Head of caudate nucleus (tissue), 42 donors: Measurements from ENCODE around the gene NT5M.

ENCODE experiments used
- DNase-seq, 42 donors: peaks; one replicate each; pipeline versions ENCODE4 v3.0.0 to v3.0.0-alpha.2; 2020 to 2021; ENCODE audit warnings: mixed read lengths in 7 of 42
- intact Hi-C: fragments of 100-400 bp; cut with DNase I; formaldehyde crosslinking; loops from one replicate; pipeline ENCODE4 v1.15.0; 2022

The NT5M gene

DNA sequence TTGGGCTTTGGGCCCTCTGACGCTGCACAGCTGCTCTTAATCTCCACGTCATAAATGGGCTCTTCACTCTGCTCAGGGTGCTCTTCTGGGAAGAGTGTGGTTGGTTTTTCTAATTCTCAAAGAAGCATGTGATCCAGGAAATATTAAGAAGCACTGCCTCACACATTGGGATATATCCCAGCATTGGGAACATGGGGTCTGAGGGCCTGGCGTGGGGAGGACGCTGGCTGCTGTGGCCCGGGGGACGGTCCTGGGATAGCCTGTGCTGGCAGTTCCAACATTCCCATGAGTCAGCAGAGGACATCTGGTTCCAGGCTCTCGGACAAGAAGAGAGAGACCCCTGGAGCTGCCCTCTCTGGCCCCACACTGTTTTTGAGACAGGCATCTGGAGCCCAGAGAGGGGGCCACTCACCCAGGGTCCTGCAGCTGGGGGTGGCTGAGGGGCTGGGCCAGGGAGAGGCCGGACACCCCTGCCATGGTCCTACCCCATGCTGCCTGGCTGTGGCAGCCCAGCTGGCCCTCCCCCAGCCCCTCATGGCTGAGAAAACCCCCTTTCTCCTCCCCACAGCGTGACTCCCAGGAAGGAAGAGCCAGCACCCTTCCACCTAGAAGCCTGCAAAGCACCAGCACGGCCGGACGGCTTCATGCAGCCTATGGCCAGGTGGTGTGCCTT lies 58.8 kb downstream of the NT5M start:
- intact Hi-C loops: no loop called here
- DNase-seq: peak in 5 of 42 donors; percentile 11 to 21 (median 17)

DNA sequence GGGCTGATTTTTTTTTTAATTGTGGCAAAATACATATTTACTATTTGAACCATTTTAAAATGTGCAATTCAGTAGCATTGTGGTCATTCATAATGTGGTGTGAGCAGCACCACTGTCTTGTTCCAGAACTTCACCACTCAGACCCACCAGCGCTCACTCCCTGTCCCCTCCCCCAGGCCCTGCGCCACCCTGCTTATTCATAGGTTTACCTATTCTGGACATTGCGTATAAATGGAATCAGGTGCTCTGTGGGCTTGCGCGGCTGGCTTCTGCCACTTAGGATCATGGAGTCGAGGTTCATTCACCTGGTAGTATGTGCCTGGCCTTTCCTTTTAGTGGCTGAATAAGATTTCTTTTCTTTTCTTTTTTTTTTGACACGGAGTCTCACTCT lies 59.4 kb downstream of the NT5M start:
- intact Hi-C loops: no loop called here
- DNase-seq: peak in 4 of 42 donors; percentile 3 to 24 (median 16)

DNA sequence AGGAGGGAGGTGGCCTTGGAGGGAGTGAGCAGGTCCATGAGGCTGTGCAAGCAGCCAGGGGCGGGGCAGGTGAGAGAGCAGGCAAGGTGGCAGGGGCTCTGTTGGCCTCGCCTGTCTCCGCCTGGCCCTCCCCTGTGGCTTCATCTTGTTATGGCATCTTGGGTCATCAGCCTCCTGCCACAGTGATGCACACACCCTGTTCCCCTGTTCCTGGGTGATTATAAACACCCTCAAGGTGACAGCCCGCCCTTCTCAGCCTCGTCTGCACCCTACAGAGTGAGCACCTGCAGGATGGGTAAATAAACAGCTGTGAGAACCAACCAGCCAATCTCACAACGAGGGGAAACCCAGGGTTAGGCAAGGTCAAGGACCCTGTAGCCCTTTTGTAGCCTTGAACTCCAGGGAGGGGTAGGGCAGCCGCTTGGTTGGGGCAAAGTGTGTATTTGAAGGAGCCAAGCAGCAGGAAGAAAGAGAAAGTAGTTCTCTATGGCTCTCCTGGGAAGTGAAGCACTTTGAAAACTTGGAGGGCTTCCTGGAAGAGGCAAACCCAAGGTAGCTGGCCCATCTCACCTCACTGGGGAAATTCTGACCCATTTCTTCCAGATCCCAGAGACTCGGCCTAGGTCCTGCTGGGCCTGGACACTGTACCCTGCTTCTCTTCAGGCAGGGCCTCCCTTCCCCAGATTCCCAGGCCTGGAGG lies 60.6 kb downstream of the NT5M start:
- intact Hi-C loops: no loop called here
- DNase-seq: peak in 2 of 42 donors; percentile 8 to 14

DNA sequence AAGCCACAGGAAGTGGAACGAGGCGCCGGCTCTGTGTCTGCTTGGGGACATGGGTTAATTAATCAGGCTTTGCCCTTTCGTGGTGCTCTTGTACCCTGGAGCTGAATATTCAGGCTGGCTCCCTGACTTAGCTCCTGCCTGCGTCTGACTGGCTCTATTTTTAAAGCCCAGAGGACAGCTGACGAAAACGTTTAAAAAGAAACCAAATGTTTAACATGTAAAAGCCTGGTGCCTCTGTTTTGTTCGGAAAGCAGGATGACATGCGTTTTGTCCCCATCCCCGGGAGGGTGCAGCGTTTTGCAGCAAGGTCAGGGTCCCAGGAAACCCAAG lies 61.1 kb downstream of the NT5M start:
- intact Hi-C loops: no loop called here
- no peak for DNase-seq

DNA sequence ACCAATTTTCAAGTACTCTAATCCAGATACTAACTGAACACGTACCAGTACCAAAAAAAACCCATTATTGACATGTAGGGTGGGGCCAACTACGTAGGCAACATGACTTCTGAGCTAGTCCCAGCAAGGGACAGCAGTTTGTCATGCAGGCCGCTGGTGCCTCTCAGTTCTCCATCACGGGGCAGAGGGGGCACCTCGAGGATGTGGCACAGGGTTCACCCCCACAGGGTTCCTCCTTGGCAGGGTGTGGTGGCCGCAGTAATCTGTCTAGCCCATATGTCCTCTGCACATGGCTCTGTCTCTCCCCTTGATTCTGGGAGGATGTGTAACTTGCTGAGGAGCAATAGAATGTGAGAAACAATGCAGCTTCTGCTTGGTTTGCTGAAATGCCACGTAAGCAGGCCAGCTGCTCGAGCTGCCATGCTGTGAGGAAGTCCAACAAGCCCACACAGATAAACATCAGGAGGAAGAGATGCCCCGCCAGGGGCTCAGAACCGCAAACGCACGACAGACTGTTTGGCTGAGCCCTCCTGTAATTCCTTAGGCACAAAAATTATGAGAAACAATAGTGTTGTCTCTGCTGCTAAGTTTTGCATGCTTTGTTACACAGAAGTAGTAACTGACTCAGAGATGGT lies 62.4 kb downstream of the NT5M start:
- DNase-seq: no peak
- intact Hi-C loops: no loop called here

DNA sequence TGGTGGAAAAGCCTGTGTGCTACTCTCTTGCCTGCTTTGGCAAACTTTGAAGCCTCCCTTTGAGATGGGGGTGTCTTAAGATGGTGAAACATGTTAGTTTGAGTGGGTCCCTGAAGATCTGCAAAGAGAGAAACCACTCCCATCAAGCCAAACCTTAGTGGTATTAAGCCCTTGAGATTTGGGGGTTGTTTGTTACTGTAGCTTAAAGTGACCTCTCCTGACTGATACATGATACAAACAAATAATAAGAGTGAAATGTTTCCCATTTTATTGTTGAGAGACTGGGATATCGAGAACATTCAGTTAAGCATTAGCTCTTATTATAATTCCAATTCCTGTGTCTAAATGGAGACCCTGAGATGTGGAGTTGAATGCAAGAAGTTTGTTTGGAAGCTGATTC lies 63.1 kb downstream of the NT5M start:
- DNase-seq: no peak
- intact Hi-C loops: no loop called here

DNA sequence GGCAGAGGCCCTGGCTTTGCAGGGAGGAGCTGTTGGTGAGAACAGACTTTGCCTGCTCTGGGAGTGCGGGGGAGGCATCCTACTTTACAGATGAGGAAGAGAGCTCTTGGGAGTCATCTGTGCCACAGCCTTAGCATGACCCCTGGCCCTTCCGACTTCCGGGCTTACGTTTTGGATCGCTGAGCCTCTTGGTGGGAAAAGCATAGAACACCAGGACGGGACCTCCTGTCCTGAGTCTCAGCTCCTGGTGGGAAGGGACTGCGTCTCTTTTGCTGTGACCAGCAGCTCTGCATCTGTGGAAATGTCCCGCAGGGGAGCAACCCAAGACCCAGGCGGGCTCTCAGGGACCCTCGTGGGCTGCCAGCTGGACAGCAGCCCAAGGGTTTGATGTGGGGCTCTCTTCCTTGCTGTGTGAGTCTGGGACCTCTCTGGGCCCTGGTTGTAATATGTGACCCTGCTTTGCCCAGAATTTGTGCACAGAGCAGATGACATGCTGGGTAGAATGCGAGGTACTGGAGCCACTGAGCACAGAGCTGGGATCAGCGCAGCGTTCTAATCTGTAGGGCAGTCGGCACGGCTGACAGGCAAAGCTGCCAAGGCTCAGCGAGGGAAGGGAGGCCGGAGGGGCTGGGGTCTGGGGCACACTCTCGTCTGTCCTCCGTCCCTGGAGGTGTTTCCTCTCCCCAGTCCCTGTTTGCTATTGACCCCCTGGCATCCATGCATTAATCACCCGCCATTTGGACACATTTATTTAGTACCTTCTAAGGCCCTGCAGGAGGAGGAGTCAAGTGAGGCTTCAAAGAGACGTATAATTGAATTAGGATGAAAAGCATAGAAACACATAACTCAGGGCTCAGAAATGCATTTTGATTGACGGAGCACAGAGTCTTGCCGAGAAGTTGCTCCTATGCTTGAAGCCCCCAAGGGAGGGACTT lies 64.0 kb downstream of the NT5M start:
- intact Hi-C loops: no loop called here
- DNase-seq: peak in 2 of 42 donors; percentile 30 to 31

DNA sequence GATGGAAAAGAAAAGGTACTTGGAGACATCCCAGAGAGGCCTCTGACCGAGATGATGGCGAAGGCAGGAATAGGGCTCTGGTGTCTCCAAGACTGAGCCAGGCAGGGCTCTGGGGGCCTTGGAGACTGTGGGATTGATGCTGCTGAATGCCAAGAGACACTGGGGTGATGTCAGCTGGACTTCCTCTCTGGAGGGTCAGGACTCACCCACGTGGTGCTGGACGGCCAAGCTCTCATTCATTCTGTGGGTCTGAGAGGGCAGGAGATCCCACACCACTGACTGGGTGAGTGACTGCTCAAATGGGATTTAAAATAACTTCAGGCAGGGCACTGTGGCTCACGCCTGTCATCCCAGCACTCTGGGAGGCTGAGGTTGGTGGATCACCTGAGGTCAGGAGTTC lies 64.8 kb downstream of the NT5M start:
- intact Hi-C loops: no loop called here
- no peak for DNase-seq

DNA sequence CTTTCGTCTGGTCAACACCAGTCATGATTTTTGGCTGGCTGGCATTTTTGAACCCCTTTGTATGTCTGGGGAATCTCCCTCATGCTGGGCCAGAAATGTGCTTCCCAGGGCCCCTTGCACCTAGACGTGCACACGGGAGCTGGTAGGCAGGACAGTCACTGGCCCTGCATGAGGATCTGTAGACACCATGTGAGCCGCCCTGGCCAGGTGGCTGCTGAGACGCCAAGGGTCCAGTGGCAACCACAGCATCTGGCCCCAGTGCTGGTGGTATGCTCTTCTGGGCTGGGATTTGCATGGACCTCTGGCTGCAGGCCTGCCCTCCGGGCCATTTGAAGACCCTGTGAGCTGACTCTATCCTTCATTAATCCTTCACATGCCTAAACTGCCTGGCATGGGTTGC lies 67.5 kb downstream of the NT5M start:
- no peak for DNase-seq
- intact Hi-C loops: no loop called here

DNA sequence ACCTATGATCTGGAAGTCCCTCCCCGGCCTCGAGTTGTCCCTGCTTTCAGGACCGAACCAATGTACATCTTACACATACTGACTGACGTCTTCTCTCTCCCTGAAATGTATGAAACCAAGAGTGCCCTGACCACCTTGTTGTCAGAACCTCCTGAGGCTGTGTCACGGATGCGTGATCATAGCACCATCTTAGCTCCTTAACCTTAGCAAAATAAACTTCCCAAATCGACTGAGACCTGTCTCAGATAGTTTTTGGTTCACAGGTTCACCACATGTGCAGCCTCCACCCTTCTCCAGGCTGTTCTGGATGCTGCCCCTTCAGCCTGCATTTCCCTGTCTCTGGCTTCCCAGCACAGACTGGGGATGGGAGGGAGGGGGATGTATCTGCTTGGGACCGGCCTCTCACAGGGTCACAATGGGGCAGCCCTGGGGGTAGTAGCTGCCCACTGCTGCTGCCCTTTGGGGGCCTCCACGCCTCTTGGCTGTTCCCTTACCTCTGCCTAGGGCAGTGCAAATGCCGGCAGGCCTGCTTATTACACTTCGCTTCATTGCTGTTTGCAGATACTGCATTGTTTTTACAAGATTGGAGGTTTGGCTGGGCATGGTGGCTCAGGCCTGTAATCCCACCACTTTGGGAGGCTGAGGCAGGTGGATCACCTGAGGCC lies 69.8 kb downstream of the NT5M start:
- DNase-seq: no peak
- intact Hi-C loops: no loop called here

DNA sequence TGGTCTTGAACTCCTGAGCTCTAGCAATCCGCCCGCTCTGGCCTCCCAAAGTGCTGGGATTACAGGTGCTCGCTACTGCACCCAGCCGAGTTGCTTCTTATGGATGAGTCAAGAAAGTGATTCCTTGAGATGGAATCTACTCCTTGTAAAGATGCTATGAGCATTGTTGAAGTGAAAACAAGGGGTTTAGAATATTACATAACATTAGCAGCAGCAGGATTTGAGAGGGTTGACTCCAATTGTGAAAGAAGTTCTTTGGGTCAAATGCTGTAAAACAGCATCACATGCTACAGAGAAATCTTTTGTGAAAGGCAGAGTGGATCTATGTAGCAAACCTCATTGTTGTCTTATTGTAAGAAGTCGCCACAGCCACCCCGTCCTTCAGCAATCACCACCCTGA lies 72.7 kb downstream of the NT5M start:
- no peak for DNase-seq
- intact Hi-C loops: no loop called here

DNA sequence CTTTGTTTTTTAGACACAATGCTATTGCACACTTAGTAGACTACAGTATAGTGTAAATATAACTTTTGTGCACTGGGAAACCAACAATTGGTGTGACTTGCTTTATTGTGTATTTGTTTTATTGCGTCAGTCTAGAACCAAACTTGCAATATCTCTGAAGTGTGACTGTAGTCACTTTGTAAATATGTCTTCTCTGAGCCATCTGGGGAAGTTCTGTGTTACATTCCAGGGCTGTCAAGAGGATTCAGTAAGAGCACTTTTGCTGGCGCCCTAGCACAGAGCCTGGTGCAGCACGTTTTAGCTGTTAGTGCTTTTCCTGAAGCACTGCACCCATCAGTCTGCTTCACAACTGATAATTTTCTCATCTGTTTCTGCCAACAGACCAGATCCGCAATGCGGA lies 73.2 kb downstream of the NT5M start:
- no peak for DNase-seq
- intact Hi-C loops: no loop called here

DNA sequence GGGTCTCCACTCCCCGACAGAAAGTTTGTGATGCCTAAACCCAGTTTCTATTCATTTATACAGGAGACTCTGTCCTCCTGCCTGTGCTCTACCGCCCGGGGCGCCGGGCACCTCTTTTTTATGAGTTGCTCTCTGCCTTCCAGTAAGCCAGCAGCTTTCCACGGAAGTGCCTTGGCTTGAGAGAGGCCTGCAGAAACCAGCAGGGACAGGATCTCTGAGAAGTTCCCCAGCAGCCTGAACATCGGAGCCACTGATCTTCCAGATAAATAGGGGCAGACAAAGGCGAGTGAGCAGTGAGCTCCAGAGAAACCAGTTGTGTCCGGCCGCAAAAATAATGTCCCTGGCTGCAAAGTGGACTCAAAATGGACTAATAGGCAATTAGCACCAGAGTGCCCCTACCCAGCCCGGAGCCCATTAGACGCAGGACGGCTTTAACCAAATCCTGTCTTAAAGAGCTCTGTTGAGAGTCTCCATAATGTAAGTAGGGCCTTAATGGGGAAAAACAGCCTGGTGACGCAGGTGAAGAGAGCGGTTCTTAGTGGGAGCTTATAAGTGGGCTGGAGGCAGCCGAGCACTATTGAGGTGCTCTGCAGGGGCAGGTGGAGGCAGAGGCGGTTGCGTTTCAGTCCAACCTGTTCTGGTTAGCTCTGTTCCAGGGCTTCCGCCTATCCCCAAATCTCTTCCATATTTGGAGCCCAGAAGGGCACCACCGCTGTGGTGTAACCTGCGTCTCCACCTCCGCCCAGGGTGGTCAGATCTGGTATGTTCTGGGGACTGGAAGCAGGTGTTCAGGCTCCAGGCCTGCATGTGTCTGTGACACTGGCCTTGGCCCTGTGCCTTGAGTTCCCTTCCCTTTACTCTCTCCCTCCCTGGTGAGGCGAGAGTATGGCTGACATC lies 74.1 kb downstream of the NT5M start:
- DNase-seq: peak in 7 of 42 donors; percentile 14 to 73 (median 31)
- intact Hi-C loops: no loop called here

DNA sequence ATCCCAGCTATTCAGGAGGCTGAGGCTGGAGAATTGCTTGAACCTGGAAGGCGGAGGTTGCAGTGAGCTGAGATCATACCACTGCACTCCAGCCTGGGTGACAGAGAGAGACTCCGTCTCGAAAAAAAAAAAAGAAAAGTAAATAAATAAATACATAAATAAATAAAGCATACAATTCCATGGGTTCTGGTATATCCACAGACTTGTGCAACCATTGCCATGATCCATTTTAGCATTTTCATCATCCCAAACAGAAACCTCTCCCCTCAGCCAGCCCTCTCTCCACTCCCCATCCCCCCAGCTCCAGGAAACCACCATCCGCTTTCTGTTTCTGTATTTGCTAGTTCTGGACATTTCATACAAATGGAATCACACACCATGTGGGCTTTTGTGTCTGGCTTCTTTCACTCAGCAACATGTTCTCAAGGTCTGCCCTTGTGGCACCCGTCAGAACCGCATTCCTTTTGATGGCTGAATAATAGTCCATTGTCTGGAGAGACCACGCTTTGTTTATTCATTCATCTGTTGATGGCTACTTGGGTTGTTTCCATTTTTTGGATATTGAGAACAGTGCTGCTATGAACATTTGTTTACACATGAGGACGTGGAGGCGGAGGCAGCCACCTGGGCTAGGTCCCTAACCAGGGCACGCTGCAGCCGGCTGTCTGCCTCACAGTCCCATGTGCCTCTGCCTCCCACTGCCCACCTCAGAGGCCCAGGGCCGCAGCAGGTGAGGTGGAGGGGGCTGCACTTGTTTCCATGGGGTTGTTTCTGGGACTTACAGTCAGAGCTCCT lies 76.2 kb downstream of the NT5M start:
- DNase-seq: peak in 33 of 42 donors; percentile 21 to 81 (median 63)
- intact Hi-C loops: no loop called here

DNA sequence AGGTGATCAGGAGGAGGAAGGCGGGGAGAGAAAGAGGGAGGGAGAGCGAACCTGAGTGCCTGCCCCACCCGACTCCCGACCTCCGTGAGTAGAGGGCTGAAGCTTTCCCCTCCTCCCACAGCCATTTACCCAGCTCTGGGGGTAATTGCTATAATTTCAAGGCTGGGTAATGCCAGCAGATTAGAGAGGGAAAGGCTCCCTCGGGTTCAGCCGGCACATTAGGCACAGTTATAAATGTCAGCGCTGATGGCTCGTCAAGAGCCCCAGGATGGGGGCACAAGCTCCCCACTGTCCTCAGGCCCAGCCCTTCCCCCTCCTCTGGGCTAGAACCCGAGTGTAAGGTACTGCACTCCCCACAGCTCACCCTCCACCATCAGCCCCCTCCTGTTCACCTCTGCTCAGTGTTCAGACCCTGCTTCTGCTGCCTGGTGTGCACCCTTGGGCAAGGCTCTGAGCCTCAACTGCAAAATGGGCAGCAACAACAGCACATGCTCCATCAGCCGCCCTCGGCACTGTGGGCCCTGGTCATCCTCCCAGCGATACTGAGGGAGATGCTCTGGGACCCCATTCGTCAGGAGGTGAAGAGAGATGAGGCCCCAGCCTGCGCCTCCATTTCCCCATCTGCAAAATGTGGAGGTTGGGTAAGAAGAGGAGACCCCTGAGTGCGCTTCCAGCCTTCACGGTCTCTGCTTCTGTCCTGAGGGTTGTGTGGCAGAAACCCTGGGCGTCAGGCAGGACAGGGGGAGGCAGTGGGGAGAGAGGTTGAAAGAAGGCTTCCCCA lies 77.2 kb downstream of the NT5M start:
- intact Hi-C loops: no loop called here
- DNase-seq: no peak

DNA sequence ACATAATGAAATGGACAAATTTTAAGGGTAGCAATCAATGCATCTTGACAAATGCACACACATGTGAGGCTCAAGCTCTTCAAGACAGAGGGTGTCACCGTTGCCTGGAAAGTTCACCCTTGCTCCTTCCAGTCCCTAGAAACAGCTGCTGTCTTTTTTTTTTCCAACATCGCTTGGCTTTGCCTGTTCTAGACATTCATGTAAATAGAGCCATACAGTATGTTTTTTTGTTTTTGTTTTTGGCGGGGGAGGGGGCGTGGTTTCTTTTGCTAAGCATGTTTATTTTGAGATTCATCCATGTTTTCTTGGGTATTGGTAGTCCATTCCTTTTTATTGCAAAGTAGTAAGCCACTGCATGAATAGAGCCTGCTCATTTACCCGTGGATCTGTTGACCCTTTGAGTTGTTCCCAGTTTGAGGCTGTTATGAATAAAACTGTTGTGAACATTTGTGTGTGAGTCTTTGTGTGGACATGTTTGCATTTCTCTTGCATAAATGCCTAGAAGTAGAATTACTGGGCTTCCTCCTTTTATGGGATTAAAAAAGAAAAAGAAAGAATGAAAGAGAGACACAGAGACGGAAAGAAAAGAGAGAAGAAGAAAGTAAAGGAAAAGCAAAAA lies 78.4 kb downstream of the NT5M start:
- intact Hi-C loops: no loop called here
- no peak for DNase-seq
